HG03108 (cell line): Measurements from ENCODE around the gene RUNX2.
"Not testable (repeated sequence)": the region's sequence is repeated elsewhere in the genome, so short reads cannot be mapped to it uniquely, and the experiment has no call there.

Source experiments
- ATAC-seq: cut with Tn5 transposase; IDR thresholded peaks from one replicate; pipeline ENCODE4 v1.9.1; 2021; ENCODE audit warnings: moderate library complexity; ENCODE audit not compliant: unreplicated experiment

RUNX2 gene

GRCh38 chr6:45327956-45328522 is at the start of gene RUNX2:
RUNX2 (plus strand) TSS chr6:45328330; CDS start chr6:45328727, 397 bp downstream.
- no peak for ATAC-seq

GRCh38 chr6:45278367-45278766 is 49.8 kb upstream of the RUNX2 start:
- no peak for ATAC-seq

GRCh38 chr6:45286707-45287106 is 41.4 kb upstream of the RUNX2 start:
- ATAC-seq = not testable (repeated sequence)

GRCh38 chr6:45289751-45290514 is 38.2 kb upstream of the RUNX2 start:
- ATAC-seq = no peak

- no peak for ATAC-seq
Measured at GRCh38 chr6:45293306-45293705, 34.8 kb upstream of the RUNX2 start.

GRCh38 chr6:45294065-45294701 is 33.9 kb upstream of the RUNX2 start:
- ATAC-seq = not testable (repeated sequence)

- ATAC-seq = no peak
Measured at GRCh38 chr6:45297320-45297719, 30.8 kb upstream of the RUNX2 start.

- no peak for ATAC-seq
Measured at GRCh38 chr6:45299096-45299581, 29.0 kb upstream of the RUNX2 start.

- ATAC-seq = no peak
Measured at GRCh38 chr6:45300736-45301135, 27.4 kb upstream of the RUNX2 start.

GRCh38 chr6:45301348-45302142 is 26.6 kb upstream of the RUNX2 start:
- ATAC-seq = no peak

- no peak for ATAC-seq
Measured at GRCh38 chr6:45302832-45303231, 25.3 kb upstream of the RUNX2 start.

- no peak for ATAC-seq
Measured at GRCh38 chr6:45305546-45305945, 22.6 kb upstream of the RUNX2 start.

- no peak for ATAC-seq
Measured at GRCh38 chr6:45310118-45310788, 17.9 kb upstream of the RUNX2 start.

GRCh38 chr6:45314146-45314545 is 14.0 kb upstream of the RUNX2 start:
- ATAC-seq = no peak

GRCh38 chr6:45320349-45320748 is 7.8 kb upstream of the RUNX2 start:
- ATAC-seq = no peak

GRCh38 chr6:45323656-45324224 is 4.4 kb upstream of the RUNX2 start:
- ATAC-seq = no peak

GRCh38 chr6:45326698-45327417 is 1.3 kb upstream of the RUNX2 start:
- ATAC-seq = no peak

GRCh38 chr6:45328523-45328922 is 393 bp downstream of the RUNX2 start:
- ATAC-seq = no peak

- ATAC-seq = no peak
Measured at GRCh38 chr6:45344900-45345299, 16.8 kb downstream of the RUNX2 start.
